ENCODE measurements around the gene STIM1.
"Not testable (repeated sequence)": the region's sequence is repeated elsewhere in the genome, so short reads cannot be mapped to it uniquely, and the experiment has no call there.

Gene STIM1

GRCh38 chr11:3990406-3990805 is 134.9 kb downstream of the STIM1 start:
- TF ChIP-seq POLR2AphosphoS5 (IDR thresholded peaks at IDR 0.05; ENCODE audit: borderline replicate concordance, low read depth, low read length) (no peak), FOXP2 (optimal IDR thresholded peaks at IDR 0.05; ENCODE audit: control extremely low read depth, extremely low read length, insufficient read depth) (no peak), EZH2 (IDR thresholded peaks at IDR 0.05) (no peak)
- Histone ChIP-seq H3K9ac (ENCODE audit: insufficient read length) (no peak overlapping the region), H3K27ac (no peak overlapping the region), H3K4me3 (no peak overlapping the region), H3K9me3 (ENCODE audit: low read depth, low read length) (peaks cover 6% of the 10 kb centered on the region; the same call in 1 of the 2 replicates), H3K36me3 (ENCODE audit: insufficient read depth, low read length) (no peaks in the 10 kb centered on the region)
- no peak for DNase-seq (ENCODE audit: low read depth, low spot score)

- Histone ChIP-seq H3K27ac (no peak overlapping the region), H3K9me3 (ENCODE audit: low read depth, low read length) (peaks cover 6% of the 10 kb centered on the region; the same call in 1 of the 2 replicates), H3K36me3 (ENCODE audit: insufficient read depth, low read length) (no peaks in the 10 kb centered on the region), H3K9ac (ENCODE audit: insufficient read length) (no peak overlapping the region), H3K4me3 (no peak overlapping the region)
- DNase-seq (ENCODE audit: low read depth, low spot score), result no peak
- TF ChIP-seq EZH2 (IDR thresholded peaks at IDR 0.05) (no peak), FOXP2 (optimal IDR thresholded peaks at IDR 0.05; ENCODE audit: control extremely low read depth, extremely low read length, insufficient read depth) (no peak)
Measured at GRCh38 chr11:3992964-3993363, 137.5 kb downstream of the STIM1 start.

- H3K9me3 ChIP-seq (ENCODE audit: low read depth, low read length), result peaks cover 6% of the 10 kb centered on the region; the same call in 1 of the 2 replicates
- H3K36me3 ChIP-seq (ENCODE audit: insufficient read depth, low read length), result no peaks in the 10 kb centered on the region
- H3K4me3 ChIP-seq, result no peak overlapping the region
- TF ChIP-seq EZH2 (IDR thresholded peaks at IDR 0.05) (no peak), POLR2AphosphoS5 (IDR thresholded peaks at IDR 0.05; ENCODE audit: borderline replicate concordance, low read depth, low read length) (no peak), FOXP2 (optimal IDR thresholded peaks at IDR 0.05; ENCODE audit: control extremely low read depth, extremely low read length, insufficient read depth) (no peak)
- H3K27ac ChIP-seq, result no peak overlapping the region
- H3K9ac ChIP-seq (ENCODE audit: insufficient read length), result no peak overlapping the region
- no peak for DNase-seq (ENCODE audit: low read depth, low spot score)
Measured at GRCh38 chr11:3994030-3994640, 138.7 kb downstream of the STIM1 start.

GRCh38 chr11:3995307-3995706 is 139.8 kb downstream of the STIM1 start:
- no peak overlapping the region for H3K27ac ChIP-seq

GRCh38 chr11:3995949-3996554 is 140.6 kb downstream of the STIM1 start:
- Histone ChIP-seq H3K27ac (no peak overlapping the region), H3K36me3 (ENCODE audit: insufficient read depth, low read length) (no peaks in the 10 kb centered on the region), H3K4me3 (no peak overlapping the region), H3K9ac (ENCODE audit: insufficient read length) (no peak overlapping the region), H3K9me3 (ENCODE audit: low read depth, low read length) (peaks cover 6% of the 10 kb centered on the region; the same call in 1 of the 2 replicates)
- DNase-seq (ENCODE audit: low read depth, low spot score), result no peak
- TF ChIP-seq EZH2 (IDR thresholded peaks at IDR 0.05), result no peak
- no peak for TF ChIP-seq FOXP2 (optimal IDR thresholded peaks at IDR 0.05; ENCODE audit: control extremely low read depth, extremely low read length, insufficient read depth)
- no peak for TF ChIP-seq POLR2AphosphoS5 (IDR thresholded peaks at IDR 0.05; ENCODE audit: borderline replicate concordance, low read depth, low read length)

More at GRCh38 chr11:3995307-3995706, 139.8 kb downstream of the STIM1 start:
- H3K36me3 ChIP-seq (ENCODE audit: insufficient read depth, low read length), result no peaks in the 10 kb centered on the region
- peaks cover 6% of the 10 kb centered on the region; the same call in 1 of the 2 replicates for H3K9me3 ChIP-seq (ENCODE audit: low read depth, low read length)
- DNase-seq (ENCODE audit: low read depth, low spot score), result no peak
- no peak overlapping the region for H3K4me3 ChIP-seq
- no peak overlapping the region for H3K9ac ChIP-seq (ENCODE audit: insufficient read length)
- TF ChIP-seq FOXP2 (optimal IDR thresholded peaks at IDR 0.05; ENCODE audit: control extremely low read depth, extremely low read length, insufficient read depth) (no peak), EZH2 (IDR thresholded peaks at IDR 0.05) (no peak), POLR2AphosphoS5 (IDR thresholded peaks at IDR 0.05; ENCODE audit: borderline replicate concordance, low read depth, low read length) (no peak)

- Histone ChIP-seq H3K9me3 (ENCODE audit: low read depth, low read length) (peaks cover 6% of the 10 kb centered on the region; the same call in 1 of the 2 replicates), H3K4me3 (no peak overlapping the region), H3K9ac (ENCODE audit: insufficient read length) (no peak overlapping the region), H3K36me3 (ENCODE audit: insufficient read depth, low read length) (no peaks in the 10 kb centered on the region), H3K27ac (no peak overlapping the region)
- no peak for DNase-seq (ENCODE audit: low read depth, low spot score)
- TF ChIP-seq POLR2AphosphoS5 (IDR thresholded peaks at IDR 0.05; ENCODE audit: borderline replicate concordance, low read depth, low read length), result no peak
- no peak for TF ChIP-seq EZH2 (IDR thresholded peaks at IDR 0.05)
- no peak for TF ChIP-seq FOXP2 (optimal IDR thresholded peaks at IDR 0.05; ENCODE audit: control extremely low read depth, extremely low read length, insufficient read depth)
Measured at GRCh38 chr11:3996651-3997050, 141.2 kb downstream of the STIM1 start.

- H3K9ac ChIP-seq (ENCODE audit: insufficient read length); H3K27ac ChIP-seq; H3K4me3 ChIP-seq; H3K9me3 ChIP-seq (ENCODE audit: low read depth, low read length); DNase-seq (ENCODE audit: low read depth, low spot score); H3K36me3 ChIP-seq (ENCODE audit: insufficient read depth, low read length): not testable (repeated sequence)
Measured at GRCh38 chr11:4004753-4005152, 149.3 kb downstream of the STIM1 start.

- no peak for DNase-seq (ENCODE audit: low read depth, low spot score)
- Histone ChIP-seq H3K9ac (ENCODE audit: insufficient read length) (no peak overlapping the region), H3K27ac (no peak overlapping the region), H3K36me3 (ENCODE audit: insufficient read depth, low read length) (no peaks in the 10 kb centered on the region), H3K4me3 (no peak overlapping the region), H3K9me3 (ENCODE audit: low read depth, low read length) (no peaks in the 10 kb centered on the region)
- no peak for TF ChIP-seq POLR2AphosphoS5 (IDR thresholded peaks at IDR 0.05; ENCODE audit: borderline replicate concordance, low read depth, low read length)
- TF ChIP-seq EZH2 (IDR thresholded peaks at IDR 0.05), result no peak
- TF ChIP-seq FOXP2 (optimal IDR thresholded peaks at IDR 0.05; ENCODE audit: control extremely low read depth, extremely low read length, insufficient read depth), result no peak
Measured at GRCh38 chr11:4006946-4007680, 151.6 kb downstream of the STIM1 start.
